RPMI7951 (cell line): ENCODE measurements around the gene GRHL3. TPM values are rescaled to one million over a fixed set of nuclear protein-coding genes. Genes with fewer than 3 reads are reported as not detected.

Experiments used
- DNase-seq: peaks from one replicate; pipeline ENCODE4 v3.0.0-alpha.2; 2012; ENCODE audit warnings: low read depth
- total RNA-seq: library from RNA; depleted of rRNA; stranded (reverse); fragments of >200 nt; shearing (Covaris generic); gene quantifications from 2 replicates; pipeline ENCODE4 v1.2.3, GENCODE V29; 2014

Gene GRHL3
- total RNA-seq, 1 experiment from 2014 or later, result not detected

GRCh38 chr1:24343412-24344089 is 24.4 kb downstream of the GRHL3 start:
- DNase-seq, result no peak

- DNase-seq, result peak; percentile 43
These were observed 25.1 kb downstream of the GRHL3 start for GRCh38 chr1:24344090-24344742.

GRCh38 chr1:24345334-24345733 is 26.2 kb downstream of the GRHL3 start:
- DNase-seq, result peak; percentile 15

GRCh38 chr1:24347159-24347934 is 28.2 kb downstream of the GRHL3 start:
- DNase-seq, result no peak

- DNase-seq, result no peak
These were observed 29.0 kb downstream of the GRHL3 start for GRCh38 chr1:24348196-24348595.

GRCh38 chr1:24349891-24350290 is 30.7 kb downstream of the GRHL3 start:
- no peak for DNase-seq

- DNase-seq, result no peak
These were observed 32.1 kb downstream of the GRHL3 start for GRCh38 chr1:24351247-24351646.

DNA sequence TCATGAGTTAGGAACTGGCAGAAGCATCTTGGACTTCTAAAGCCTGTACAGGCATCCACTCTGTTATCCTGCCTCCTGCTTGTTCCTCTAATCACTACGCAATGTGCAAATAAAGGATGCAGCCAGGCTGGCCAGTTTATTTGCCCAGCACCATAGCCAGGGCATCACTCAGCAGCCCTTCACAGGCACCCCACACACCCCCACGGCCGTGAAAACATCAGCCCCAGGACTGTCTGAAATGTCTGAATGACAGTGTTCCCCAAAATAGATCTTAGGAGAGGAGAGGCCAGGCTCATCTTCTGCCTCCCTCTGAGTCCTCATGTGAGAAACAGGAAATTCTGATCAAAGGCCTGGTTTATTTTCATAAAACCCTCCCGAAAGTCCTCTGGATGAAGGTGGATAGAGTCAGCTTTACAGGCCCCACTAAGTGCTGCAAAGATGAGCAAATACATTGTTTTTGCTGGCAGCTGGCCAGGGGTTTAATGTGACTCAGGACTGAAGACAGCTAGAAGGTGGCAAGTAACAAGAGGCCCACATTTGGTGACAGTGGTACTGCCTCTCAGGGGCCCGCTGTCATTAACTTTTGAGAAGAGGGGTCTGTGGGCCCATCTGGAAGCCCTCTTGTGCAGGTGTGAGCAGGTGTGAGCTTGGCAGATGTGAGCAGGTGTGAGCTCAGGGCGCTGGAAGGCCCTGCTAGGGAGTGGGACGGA is 32.9 kb downstream of the GRHL3 start:
- peak; percentile 63 for DNase-seq

- DNase-seq, result no peak
These were observed 34.2 kb downstream of the GRHL3 start for GRCh38 chr1:24353292-24353891.

GRCh38 chr1:24355466-24355865 is 36.3 kb downstream of the GRHL3 start:
- DNase-seq, result no peak

DNA sequence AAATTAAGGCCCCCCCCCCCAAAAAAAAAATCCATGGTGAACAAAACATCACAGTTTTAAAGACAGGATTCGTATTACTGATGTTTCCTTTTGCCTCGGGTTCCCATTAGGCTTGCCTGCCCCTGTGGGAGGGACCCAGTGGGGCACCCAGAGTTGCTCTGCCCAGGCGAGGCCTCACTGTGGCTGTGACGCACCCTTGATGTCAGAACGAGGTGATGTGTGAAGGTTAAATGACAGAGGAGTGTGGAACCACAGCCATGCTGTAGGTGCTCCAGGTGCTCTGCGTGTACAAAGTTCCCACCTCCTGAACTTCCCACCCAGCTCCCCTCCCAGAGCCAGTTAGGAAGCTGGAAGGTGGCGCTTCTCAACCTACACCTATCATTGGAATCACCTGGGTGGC is 37.9 kb downstream of the GRHL3 start:
- DNase-seq, result no peak

GRCh38 chr1:24360681-24361080 is 41.5 kb downstream of the GRHL3 start:
- DNase-seq, result no peak

GRCh38 chr1:24361811-24362210 is 42.7 kb downstream of the GRHL3 start:
- no peak for DNase-seq

- no peak for DNase-seq
These were observed 43.2 kb downstream of the GRHL3 start for GRCh38 chr1:24362396-24362795.

- DNase-seq, result peak; percentile 93
These were observed 43.9 kb downstream of the GRHL3 start for GRCh38 chr1:24362982-24363614.

GRCh38 chr1:24363994-24364393 is 44.8 kb downstream of the GRHL3 start:
- no peak for DNase-seq

DNA sequence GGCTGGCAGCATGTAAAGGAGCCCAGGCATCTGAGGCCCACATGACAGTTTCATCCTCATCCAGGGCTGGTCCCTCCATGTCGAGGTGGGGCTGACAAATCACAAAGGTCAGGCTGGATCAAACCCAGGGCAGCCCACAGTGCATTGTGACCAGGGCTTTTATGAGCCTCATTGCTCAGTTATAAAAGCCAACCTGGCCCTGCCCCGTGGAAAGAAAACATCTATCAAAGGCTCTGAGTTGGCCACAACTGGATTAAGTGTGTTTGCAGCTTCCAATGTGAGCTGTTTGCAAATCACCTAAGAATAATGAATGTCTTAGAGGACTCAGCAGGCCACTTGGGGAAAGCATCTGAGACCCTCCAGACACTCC is 45.4 kb downstream of the GRHL3 start:
- peak; percentile 50 for DNase-seq

- DNase-seq, result peak; percentile 94
These were observed 46.0 kb downstream of the GRHL3 start for GRCh38 chr1:24364975-24365678.

GRCh38 chr1:24366707-24367106 is 47.5 kb downstream of the GRHL3 start:
- no peak for DNase-seq

DNA sequence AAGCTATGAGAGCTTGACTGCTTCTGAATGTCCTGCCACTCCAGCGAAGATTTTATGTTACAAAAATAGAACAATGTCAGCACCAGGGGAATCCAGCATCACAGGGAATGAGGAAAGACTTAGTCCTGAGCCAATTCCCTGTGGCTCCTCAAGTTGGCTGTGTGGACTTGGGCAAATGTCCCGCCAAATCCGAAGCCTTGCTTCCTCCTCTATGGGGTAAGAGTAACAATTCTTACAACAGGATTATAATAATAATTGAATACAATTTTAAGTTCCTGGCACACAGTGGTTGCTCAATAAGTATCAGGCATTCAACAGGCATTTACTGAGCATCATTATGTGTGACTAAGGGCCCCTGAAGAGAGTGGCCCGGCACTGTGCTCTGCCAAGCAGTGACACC is 50.0 kb downstream of the GRHL3 start:
- DNase-seq, result no peak

DNA sequence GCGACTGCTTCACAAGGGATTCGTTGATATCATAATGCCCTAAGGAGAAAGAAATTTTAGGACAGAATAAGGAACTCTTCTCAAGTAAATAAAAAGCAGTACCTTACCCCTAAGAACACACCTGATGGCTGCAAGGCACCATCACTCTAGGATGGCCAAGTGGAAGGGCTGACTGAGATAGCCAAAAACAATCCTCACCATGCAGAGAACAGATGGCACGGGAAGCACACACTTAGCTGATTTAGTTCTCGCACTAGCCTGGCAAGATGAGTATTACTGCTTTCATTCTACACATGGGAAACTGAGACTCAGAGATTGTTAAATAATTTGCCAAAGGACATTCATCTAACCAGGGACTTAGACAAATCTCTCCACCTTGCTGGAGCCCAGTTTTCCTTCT is 50.6 kb downstream of the GRHL3 start:
- DNase-seq, result no peak
